ENCODE measurements around the gene TBC1D14. TPM values are rescaled to one million over a fixed set of nuclear protein-coding genes. Genes with fewer than 3 reads are reported as not detected.

TBC1D14 gene
- total and polyA plus RNA-seq, 2 of the 8 experiments (the other 6 are each of a cell fraction or from before 2014, with no cell fraction given) = 45.6 to 48.2 TPM

DNA sequence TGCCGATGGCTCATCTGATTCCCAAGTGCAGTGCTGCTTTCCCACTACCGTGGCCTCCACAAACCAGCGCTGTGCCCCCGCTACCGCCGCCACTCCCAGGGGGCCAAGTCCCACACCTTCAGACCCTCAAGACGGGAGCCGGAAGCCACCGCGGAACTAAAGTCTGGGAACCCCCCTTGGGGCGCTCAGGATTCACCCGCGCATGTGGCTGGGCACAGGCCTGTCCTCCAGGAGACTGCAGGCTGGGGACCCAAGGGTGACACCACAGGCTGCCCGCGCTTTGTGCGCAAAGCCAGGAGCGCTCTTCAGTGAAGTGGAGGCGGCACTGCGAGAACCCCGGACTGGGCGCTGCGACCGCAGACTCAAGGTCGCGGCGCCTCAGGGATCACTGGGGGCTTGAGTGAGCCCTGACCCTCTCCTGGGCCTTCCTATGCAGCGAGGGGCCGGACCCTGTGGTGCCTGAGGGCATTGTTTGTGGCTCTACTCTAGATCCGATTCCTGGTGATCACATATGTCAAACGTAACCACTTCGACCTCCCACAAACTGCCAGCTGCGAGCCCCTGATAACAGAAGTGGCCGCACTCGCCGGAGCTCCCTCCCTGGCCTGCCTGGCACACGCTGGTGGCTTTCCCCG is 20.4 kb upstream of the TBC1D14 start:
- Histone ChIP-seq H2AK5ac (ENCODE audit: low read depth, low read length) (no peak overlapping the region), H4K8ac (ENCODE audit: extremely low read depth, insufficient read depth, low read length) (no peak overlapping the region; the same call in 1 of the 2 replicates), H3K4me1 (replicated peaks in 1 of 4; ENCODE audit: control insufficient read depth in 3 of 4, insufficient read depth in 4 of 4, low read length in 3 of 4) (no peaks in the 10 kb centered on the region; a peak in 1 of 7 replicates), H3K4me2 (ENCODE audit: insufficient read depth in 1 of 2, low read depth in 2 of 2, low read length in 2 of 2) (no peak overlapping the region), H3K18ac (ENCODE audit: extremely low read depth, low read length) (no peak overlapping the region), H2BK5ac (ENCODE audit: low read depth, low read length) (0 out of 2 replicates have a peak overlapping the region, but pooled peaks have one; percentile 9), H3K9me3 (ENCODE audit: insufficient read depth in 2 of 2, low read depth in 1 of 2, low read length in 1 of 2) (no peaks in the 10 kb centered on the region), H3K4me3 (ENCODE audit: extremely low read depth in 1 of 4, insufficient read depth in 2 of 4, low read depth in 3 of 4, low read length in 4 of 4) (no peak overlapping the region), H3K23ac (ENCODE audit: insufficient read length) (no peak overlapping the region), H4K20me1 (replicated peaks in 1 of 2; ENCODE audit: control insufficient read depth in 1 of 2, insufficient read depth in 2 of 2, low read length in 2 of 2) (peaks cover 0 to 1% of the 10 kb centered on the region in 2 experiments), H4K91ac (replicated peaks; ENCODE audit: insufficient read length, low read length) (no peak overlapping the region), H2BK120ac (replicated peaks; ENCODE audit: low read depth, low read length) (no peak overlapping the region), H2BK12ac (ENCODE audit: low read depth, low read length) (no peak overlapping the region), H3K27me3 (replicated peaks in 1 of 4; ENCODE audit: control insufficient read depth in 3 of 4, extremely low read depth in 1 of 4, insufficient read depth in 3 of 4, low read length in 3 of 4) (no peaks in the 10 kb centered on the region), H3K4ac (replicated peaks; ENCODE audit: insufficient read length, low read depth, low read length) (no peak overlapping the region), H3K23me2 (ENCODE audit: low read depth, low read length) (no peaks in the 10 kb centered on the region), H3K9ac (replicated peaks in 1 of 4; ENCODE audit: extremely low read depth in 1 of 4, low read depth in 3 of 4, low read length in 3 of 4) (no peak overlapping the region), H3K14ac (ENCODE audit: insufficient read length) (no peak overlapping the region), H3K27ac (ENCODE audit: low read depth, low read length) (no peak overlapping the region), H3K79me2 (ENCODE audit: control insufficient read depth in 1 of 2, insufficient read depth in 2 of 2, low read length in 2 of 2) (no peaks in the 10 kb centered on the region), H3K79me1 (ENCODE audit: low read depth, low read length) (no peaks in the 10 kb centered on the region), H3K36me3 (ENCODE audit: control insufficient read depth in 2 of 4, insufficient read depth in 4 of 4, low read length in 3 of 4) (no peaks in the 10 kb centered on the region), H3K56ac (replicated peaks; ENCODE audit: insufficient read length, low read depth, low read length) (no peak overlapping the region), H2AFZ (ENCODE audit: low read length) (no peak overlapping the region), H2BK15ac (ENCODE audit: low read length) (no peak overlapping the region), H4K5ac (ENCODE audit: insufficient read length, low read depth, low read length) (no peak overlapping the region), H2BK20ac (ENCODE audit: low read length) (no peak overlapping the region)
- FAIRE-seq = no peak
- no peak for DNase-seq (ENCODE audit: low read depth in 1 of 2, low spot score in 2 of 2)
- ChIA-PET CTCF (ENCODE audit: partially characterized antibody) (interaction anchor here (1.9 to 7.3 kb wide), 2 partner anchors 15 to 168 kb away, joined by 5 to 67 read pairs; no protein-coding TSS in a partner anchor), POLR2A (ENCODE audit: partially characterized antibody) (no interaction called here)
- TF ChIP-seq, protein P1, sequence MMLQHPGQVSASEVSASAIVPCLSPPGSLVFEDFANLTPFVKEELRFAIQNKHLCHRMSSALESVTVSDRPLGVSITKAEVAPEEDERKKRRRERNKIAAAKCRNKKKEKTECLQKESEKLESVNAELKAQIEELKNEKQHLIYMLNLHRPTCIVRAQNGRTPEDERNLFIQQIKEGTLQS (IDR thresholded peaks at IDR 0.05; ENCODE audit: insufficient read depth, low read depth, low read length) = no peak
- TF ChIP-seq SIRT6 (IDR thresholded peaks at IDR 0.05; ENCODE audit: low read length) = no peak
- TF ChIP-seq MAFK (IDR thresholded peaks at IDR 0.05; ENCODE audit: low read depth, low read length) = no peak
- no peak for TF ChIP-seq CBX5 (IDR thresholded peaks at IDR 0.05; ENCODE audit: low read depth, low read length)
- no peak for TF ChIP-seq SAP30 (IDR thresholded peaks at IDR 0.05; ENCODE audit: insufficient read depth, insufficient replicate concordance, low read length)
- TF ChIP-seq EZH2 (IDR thresholded peaks at IDR 0.05; ENCODE audit: low read depth, low read length, severe bottlenecking) = no peak
- no peak for TF ChIP-seq NRF1 (IDR thresholded peaks at IDR 0.05; ENCODE audit: low read depth, low read length)
- no peak for TF ChIP-seq EGR1 (IDR thresholded peaks at IDR 0.05; ENCODE audit: borderline replicate concordance, low read depth, low read length)
- TF ChIP-seq FOSL1 (IDR thresholded peaks at IDR 0.05; ENCODE audit: insufficient read depth, low read depth, low read length) = no peak
- no peak for TF ChIP-seq RNF2 (IDR thresholded peaks at IDR 0.05; ENCODE audit: borderline replicate concordance, low read depth, low read length, missing control alignments, poor library complexity, severe bottlenecking)
- no peak for TF ChIP-seq JUN (IDR thresholded peaks at IDR 0.05; ENCODE audit: low read depth, low read length)
- no peak for TF ChIP-seq KDM4A (IDR thresholded peaks at IDR 0.05; ENCODE audit: low read depth, low read length, severe bottlenecking)
- 93% methylated on average over 36 of the region's 37 CpGs; no CpG with 5 or more reads in 1 of the 2 experiments for WGBS, 2 experiments (ENCODE audit: extremely low coverage in 1 of 2, insufficient coverage in 1 of 2, insufficient read length in 1 of 2, insufficient replicate concordance in 2 of 2, low coverage in 1 of 2, low lambda C conversion rate in 2 of 2, missing lambda C conversion rate in 1 of 2)
